NCI-H226 (cell line): ENCODE data around the gene RIMBP2.
"Not testable (repeated sequence)": the region's sequence is repeated elsewhere in the genome, so short reads cannot be mapped to it uniquely, and the experiment has no call there.

ENCODE experiments used
- DNase-seq: peaks from one replicate; pipeline ENCODE4 v3.0.0-alpha.2; 2015

Gene RIMBP2

GRCh38 chr12:130655010-130655409 lies 61.1 kb downstream of the RIMBP2 start:
- DNase-seq = no peak

- DNase-seq = no peak
Observed at GRCh38 chr12:130651188-130651959, 64.7 kb downstream of the RIMBP2 start.

- DNase-seq = no peak
Observed at GRCh38 chr12:130650131-130650530, 66.0 kb downstream of the RIMBP2 start.

- DNase-seq = no peak
Observed at GRCh38 chr12:130649101-130650045, 66.7 kb downstream of the RIMBP2 start.

- DNase-seq = no peak
Observed at GRCh38 chr12:130647814-130648213, 68.3 kb downstream of the RIMBP2 start.

GRCh38 chr12:130646716-130647370 lies 69.3 kb downstream of the RIMBP2 start:
- DNase-seq = no peak

GRCh38 chr12:130646191-130646590 lies 69.9 kb downstream of the RIMBP2 start:
- not testable (repeated sequence) for DNase-seq

GRCh38 chr12:130645751-130646150 lies 70.3 kb downstream of the RIMBP2 start:
- no peak for DNase-seq

- no peak for DNase-seq
Observed at GRCh38 chr12:130644566-130644965, 71.5 kb downstream of the RIMBP2 start.

- no peak for DNase-seq
Observed at GRCh38 chr12:130644146-130644545, 72.0 kb downstream of the RIMBP2 start.

- no peak for DNase-seq
Observed at GRCh38 chr12:130642856-130643255, 73.2 kb downstream of the RIMBP2 start.

- no peak for DNase-seq
Observed at GRCh38 chr12:130641533-130642184, 74.4 kb downstream of the RIMBP2 start.

- no peak for DNase-seq
Observed at GRCh38 chr12:130640901-130641300, 75.2 kb downstream of the RIMBP2 start.

- no peak for DNase-seq
Observed at GRCh38 chr12:130640496-130640895, 75.6 kb downstream of the RIMBP2 start.

- no peak for DNase-seq
Observed at GRCh38 chr12:130639476-130640424, 76.3 kb downstream of the RIMBP2 start.

GRCh38 chr12:130636370-130636769 lies 79.7 kb downstream of the RIMBP2 start:
- DNase-seq = no peak

GRCh38 chr12:130634866-130635265 lies 81.2 kb downstream of the RIMBP2 start:
- no peak for DNase-seq

- DNase-seq = no peak
Observed at GRCh38 chr12:130633771-130634170, 82.3 kb downstream of the RIMBP2 start.

- DNase-seq = no peak
Observed at GRCh38 chr12:130632642-130633041, 83.5 kb downstream of the RIMBP2 start.

- no peak for DNase-seq
Observed at GRCh38 chr12:130628304-130628703, 87.8 kb downstream of the RIMBP2 start.

GRCh38 chr12:130627175-130627574 lies 88.9 kb downstream of the RIMBP2 start:
- DNase-seq = no peak

- DNase-seq = no peak
Observed at GRCh38 chr12:130626601-130627000, 89.5 kb downstream of the RIMBP2 start.
